Measurements from ENCODE around the gene AP1G2.

AP1G2 gene

GRCh38 chr14:23518709-23519108 is 48.9 kb downstream of the AP1G2 start:
- no peak overlapping the region for H3K4me3 ChIP-seq (ENCODE audit: low read depth, low read length)
- TF ChIP-seq CTCF (IDR thresholded peaks at IDR 0.05; ENCODE audit: insufficient read depth, low read depth, low read length, missing control alignments) = no peak
- DNase-seq (ENCODE audit: low read depth) = no peak

- TF ChIP-seq CTCF (IDR thresholded peaks at IDR 0.05; ENCODE audit: insufficient read depth, low read depth, low read length, missing control alignments) = no peak
- no peak overlapping the region for H3K4me3 ChIP-seq (ENCODE audit: low read depth, low read length)
- DNase-seq (ENCODE audit: low read depth) = no peak
Observed at GRCh38 chr14:23517650-23518326, 49.8 kb downstream of the AP1G2 start.

GRCh38 chr14:23514644-23514957 is 53.0 kb downstream of the AP1G2 start:
- no peak for DNase-seq (ENCODE audit: low read depth)
- H3K4me3 ChIP-seq (ENCODE audit: low read depth, low read length) = no peak overlapping the region
- TF ChIP-seq CTCF (IDR thresholded peaks at IDR 0.05; ENCODE audit: insufficient read depth, low read depth, low read length, missing control alignments) = no peak

GRCh38 chr14:23513818-23514643 is 53.6 kb downstream of the AP1G2 start:
- TF ChIP-seq CTCF (IDR thresholded peaks at IDR 0.05; ENCODE audit: insufficient read depth, low read depth, low read length, missing control alignments) = no peak
- no peak overlapping the region for H3K4me3 ChIP-seq (ENCODE audit: low read depth, low read length)
- no peak for DNase-seq (ENCODE audit: low read depth)

- no peak for DNase-seq (ENCODE audit: low read depth)
- no peak for TF ChIP-seq CTCF (IDR thresholded peaks at IDR 0.05; ENCODE audit: insufficient read depth, low read depth, low read length, missing control alignments)
- H3K4me3 ChIP-seq (ENCODE audit: low read depth, low read length) = no peak overlapping the region
Observed at GRCh38 chr14:23513005-23513817, 54.4 kb downstream of the AP1G2 start.

GRCh38 chr14:23512156-23512555 is 55.4 kb downstream of the AP1G2 start:
- no peak for DNase-seq (ENCODE audit: low read depth)
- H3K4me3 ChIP-seq (ENCODE audit: low read depth, low read length) = no peak overlapping the region
- no peak for TF ChIP-seq CTCF (IDR thresholded peaks at IDR 0.05; ENCODE audit: insufficient read depth, low read depth, low read length, missing control alignments)

Data from GM12865 (cell line).